GM18499 (cell line): ENCODE measurements around the gene DIDO1.
"Not testable (repeated sequence)": the region's sequence is repeated elsewhere in the genome, so short reads cannot be mapped to it uniquely, and the experiment has no call there.

Experiments
- ATAC-seq: cut with Tn5 transposase; IDR thresholded peaks from one replicate; pipeline ENCODE4 v1.9.1; 2021; ENCODE audit warnings: moderate number of reproducible peaks; ENCODE audit not compliant: insufficient read depth, unreplicated experiment

Gene DIDO1

GRCh38 chr20:62962891-62963613, 36.7 kb upstream of the DIDO1 start:
- ATAC-seq = no peak

- no peak for ATAC-seq
Observed at GRCh38 chr20:62962221-62962879, 36.0 kb upstream of the DIDO1 start.

GRCh38 chr20:62961799-62962198, 35.5 kb upstream of the DIDO1 start:
- no peak for ATAC-seq

- ATAC-seq = no peak
Observed at GRCh38 chr20:62961310-62961783, 35.0 kb upstream of the DIDO1 start.

- not testable (repeated sequence) for ATAC-seq
Observed at GRCh38 chr20:62960446-62961309, 34.4 kb upstream of the DIDO1 start.

- no peak for ATAC-seq
Observed at GRCh38 chr20:62959998-62960436, 33.7 kb upstream of the DIDO1 start.

- ATAC-seq = no peak
Observed at GRCh38 chr20:62959101-62959971, 33.0 kb upstream of the DIDO1 start.

- ATAC-seq = no peak
Observed at GRCh38 chr20:62958388-62959100, 32.2 kb upstream of the DIDO1 start.

- no peak for ATAC-seq
Observed at GRCh38 chr20:62957136-62958117, 31.1 kb upstream of the DIDO1 start.

- ATAC-seq = no peak
Observed at GRCh38 chr20:62956387-62957135, 30.3 kb upstream of the DIDO1 start.

GRCh38 chr20:62955519-62956386, 29.4 kb upstream of the DIDO1 start:
- no peak for ATAC-seq

- peak; percentile 59 for ATAC-seq
Observed at GRCh38 chr20:62953839-62954703, 27.8 kb upstream of the DIDO1 start.

- ATAC-seq = no peak
Observed at GRCh38 chr20:62952968-62953838, 26.9 kb upstream of the DIDO1 start.

- ATAC-seq = no peak
Observed at GRCh38 chr20:62952373-62952967, 26.2 kb upstream of the DIDO1 start, which contains the start of gene SLC17A9. TSS of gene SLC17A9 (plus strand) at chr20:62952709. CDS start at chr20:62952831, 122 bp downstream.
